GM12872 (cell line): ENCODE data around the gene MAP2.

Source experiments
- CTCF ChIP-seq: IDR thresholded peaks from 3 replicates; pipeline ENCODE4 v1.5.1; 2011; ENCODE audit warnings: low read depth, mild to moderate bottlenecking, low read length, moderate library complexity; ENCODE audit not compliant: insufficient read depth

MAP2 gene

DNA sequence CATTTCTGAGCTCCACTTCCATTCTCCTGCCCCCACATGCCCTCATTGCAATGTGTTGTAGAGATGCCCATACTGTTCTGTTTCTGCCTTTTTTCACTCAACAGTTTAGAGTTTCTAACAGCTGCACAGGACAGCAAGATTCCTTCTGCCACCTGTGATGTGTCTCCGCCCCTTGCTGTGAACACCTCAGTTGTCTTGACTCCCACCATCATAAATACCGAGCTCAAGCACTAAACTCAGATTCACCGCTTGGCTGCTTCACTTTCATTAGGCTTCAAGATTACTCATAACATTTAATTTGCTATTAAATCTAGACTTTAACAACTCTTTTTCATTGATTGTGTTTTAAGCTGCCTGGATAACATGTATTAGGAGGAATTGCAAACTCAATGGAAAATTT is 141.0 kb downstream of the MAP2 start:
- no peak for TF ChIP-seq CTCF

DNA sequence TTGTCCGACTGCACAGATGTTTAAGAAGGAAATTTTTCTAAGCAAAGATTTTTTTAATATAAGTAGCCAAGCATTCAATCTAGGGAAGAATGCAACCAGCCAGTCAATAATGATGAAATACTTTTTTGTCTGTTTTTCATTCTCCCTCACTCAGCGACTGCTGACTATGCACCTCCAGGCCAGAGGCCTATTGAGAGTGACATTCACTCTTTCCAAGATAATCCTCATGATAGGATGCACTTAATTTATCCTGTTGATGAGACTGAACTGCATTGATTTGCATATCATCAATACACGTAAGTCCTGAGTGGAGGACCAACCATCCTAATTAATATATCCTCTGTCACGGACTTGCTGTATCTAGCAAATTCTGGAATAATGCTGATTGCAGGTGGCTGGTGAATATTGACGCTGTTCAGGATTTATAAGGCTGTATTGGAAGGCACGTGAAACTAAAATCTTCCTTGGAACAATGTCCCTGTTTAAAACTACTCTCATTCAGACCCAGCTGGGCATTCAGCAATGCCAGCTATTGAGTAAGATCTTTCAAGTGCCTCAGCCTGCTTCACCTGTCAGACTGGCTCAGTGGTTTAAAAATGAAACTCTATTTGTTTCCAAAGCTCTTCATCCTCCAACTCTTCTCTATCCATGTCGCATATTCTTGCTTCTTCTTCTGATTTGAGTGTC is 142.2 kb downstream of the MAP2 start:
- no peak for TF ChIP-seq CTCF

- no peak for TF ChIP-seq CTCF
Measured at GRCh38 chr2:209570194-209570593, 146.3 kb downstream of the MAP2 start.

DNA sequence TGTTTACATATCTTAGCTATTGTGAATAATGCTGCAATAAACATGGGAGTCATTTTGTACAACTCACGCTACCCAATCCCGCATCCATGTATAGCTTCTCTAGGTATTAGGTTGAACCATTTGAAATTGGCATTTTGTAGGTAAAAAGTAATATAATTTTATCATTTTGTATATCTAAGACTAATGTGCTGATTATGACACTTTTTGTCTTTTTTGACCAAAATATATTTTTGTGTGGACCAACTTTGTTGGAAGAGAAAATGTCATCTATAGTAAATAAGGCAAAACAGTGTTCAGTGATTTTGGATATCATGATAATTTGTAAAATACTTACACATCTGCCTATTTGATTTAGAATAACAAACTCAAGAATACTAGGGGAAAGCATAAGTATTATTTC is 150.7 kb downstream of the MAP2 start:
- no peak for TF ChIP-seq CTCF

GRCh38 chr2:209577376-209578357 is 153.8 kb downstream of the MAP2 start:
- TF ChIP-seq CTCF, result peak; percentile 31; the same call in 1 of the 3 replicates

DNA sequence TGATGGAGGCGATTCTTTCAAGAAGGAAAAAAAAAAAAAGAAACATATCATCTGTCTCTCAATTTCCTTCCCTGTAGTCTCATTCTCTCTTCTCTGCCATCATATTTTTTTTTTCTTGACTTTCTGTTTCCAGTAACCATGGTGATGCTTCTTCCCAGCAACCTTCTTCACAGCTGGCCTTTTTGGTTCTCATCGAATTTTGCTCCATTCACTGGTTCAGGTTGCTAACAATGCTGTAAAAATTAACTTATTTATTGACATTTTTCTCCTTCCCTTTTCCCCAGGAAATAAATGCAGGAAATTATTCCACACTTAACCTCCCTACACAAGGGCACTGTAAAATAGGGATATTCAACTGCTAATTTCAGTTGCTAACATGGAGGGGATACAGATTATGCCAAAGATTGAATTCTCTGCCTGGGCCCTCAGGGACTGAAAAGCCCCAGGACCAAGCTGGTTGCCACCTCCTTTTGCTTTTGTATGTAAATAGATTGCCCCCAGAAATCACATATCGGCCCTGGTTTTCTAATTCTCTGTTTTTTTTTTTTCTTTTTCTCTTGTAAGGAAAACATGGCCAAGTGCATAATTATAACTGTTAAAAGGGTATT is 154.7 kb downstream of the MAP2 start:
- no peak for TF ChIP-seq CTCF

- TF ChIP-seq CTCF, result no peak
Measured at GRCh38 chr2:209579230-209579749, 155.4 kb downstream of the MAP2 start.
